MM.1S (cell line): Measurements from ENCODE around the gene TLE5.

ENCODE experiments used
- DNase-seq: peaks from one replicate; pipeline ENCODE4 v3.0.0-alpha.2; 2015
- H2AFZ ChIP-seq: fragments of 300-600 bp; sonication (generic); 2 replicates; pipeline ENCODE4 v1.6.0; 2016; ENCODE audit warnings: antibody characterized with exemption, low read length
- H3F3A ChIP-seq: fragments of 300-600 bp; sonication (generic); 2 replicates; pipeline ENCODE4 v1.6.1; 2016; ENCODE audit warnings: mild to moderate bottlenecking, antibody characterized with exemption, low read length, moderate library complexity, mixed read lengths; ENCODE audit not compliant: insufficient read depth
- H3K27ac ChIP-seq: fragments of 300-600 bp; sonication (generic); 2 replicates; pipeline ENCODE4 v1.5.1; 2016; ENCODE audit warnings: mild to moderate bottlenecking, low read length
- H3K27me3 ChIP-seq: fragments of 300-600 bp; sonication (generic); replicated peaks from 2 replicates; pipeline ENCODE4 v1.6.0; 2016; ENCODE audit warnings: low read length; ENCODE audit not compliant: insufficient read depth
- H3K36me3 ChIP-seq: fragments of 300-600 bp; sonication (generic); replicated peaks from 2 replicates; pipeline ENCODE4 v1.6.1; 2016; ENCODE audit warnings: mild to moderate bottlenecking, low read length, mixed read lengths; ENCODE audit not compliant: insufficient read depth
- H3K4me1 ChIP-seq: fragments of 300-600 bp; sonication (generic); 2 replicates; pipeline ENCODE4 v1.6.1; 2016; ENCODE audit warnings: low read length, mixed read lengths
- H3K4me2 ChIP-seq: fragments of 300-600 bp; sonication (generic); 2 replicates; pipeline ENCODE4 v1.6.0; 2016; ENCODE audit warnings: low read depth, low read length
- H3K4me3 ChIP-seq: fragments of 300-600 bp; sonication (generic); 2 replicates; pipeline ENCODE4 v1.5.1; 2016; ENCODE audit warnings: low read length, mixed read lengths
- H3K79me2 ChIP-seq: fragments of 300-600 bp; sonication (generic); 2 replicates; pipeline ENCODE4 v1.6.1; 2016; ENCODE audit warnings: mixed run types, low read length, mixed read lengths
- H3K9ac ChIP-seq: fragments of 300-600 bp; sonication (generic); 2 replicates; pipeline ENCODE4 v1.6.1; 2016; ENCODE audit warnings: low read length, mixed read lengths
- H3K9me2 ChIP-seq: fragments of 300-600 bp; sonication (generic); replicated peaks from 2 replicates; pipeline ENCODE4 v1.6.1; 2016; ENCODE audit warnings: mild to moderate bottlenecking, low read length, mixed read lengths; ENCODE audit not compliant: insufficient read depth
- H3K9me3 ChIP-seq: fragments of 300-600 bp; sonication (generic); replicated peaks from 2 replicates; pipeline ENCODE4 v1.6.1; 2016; ENCODE audit warnings: mild to moderate bottlenecking, low read length, mixed read lengths; ENCODE audit not compliant: insufficient read depth
- H4K20me1 ChIP-seq: fragments of 300-600 bp; sonication (generic); 2 replicates; pipeline ENCODE4 v1.6.1; 2016; ENCODE audit warnings: mild to moderate bottlenecking, low read length, moderate library complexity, mixed read lengths; ENCODE audit not compliant: insufficient read depth
- EZH2 ChIP-seq: fragments of 300-600 bp; sonication (generic); optimal IDR thresholded peaks from 2 replicates; pipeline ENCODE3; 2017; ENCODE audit warnings: low read depth, mild to moderate bottlenecking, antibody characterized with exemption, low read length, mixed read lengths
- EZH2phosphoT487 ChIP-seq: fragments of 300-600 bp; sonication (generic); IDR thresholded peaks from 2 replicates; pipeline ENCODE4 v1.6.1; 2018; ENCODE audit warnings: antibody characterized with exemption, low read length
- TF ChIP-seq, protein P1 (sequence below): fragments of 300-600 bp; sonication (generic); IDR thresholded peaks from 2 replicates; pipeline ENCODE4 v1.5.1; 2016; ENCODE audit warnings: antibody characterized with exemption, low read length, mixed read lengths

TLE5 gene

DNA sequence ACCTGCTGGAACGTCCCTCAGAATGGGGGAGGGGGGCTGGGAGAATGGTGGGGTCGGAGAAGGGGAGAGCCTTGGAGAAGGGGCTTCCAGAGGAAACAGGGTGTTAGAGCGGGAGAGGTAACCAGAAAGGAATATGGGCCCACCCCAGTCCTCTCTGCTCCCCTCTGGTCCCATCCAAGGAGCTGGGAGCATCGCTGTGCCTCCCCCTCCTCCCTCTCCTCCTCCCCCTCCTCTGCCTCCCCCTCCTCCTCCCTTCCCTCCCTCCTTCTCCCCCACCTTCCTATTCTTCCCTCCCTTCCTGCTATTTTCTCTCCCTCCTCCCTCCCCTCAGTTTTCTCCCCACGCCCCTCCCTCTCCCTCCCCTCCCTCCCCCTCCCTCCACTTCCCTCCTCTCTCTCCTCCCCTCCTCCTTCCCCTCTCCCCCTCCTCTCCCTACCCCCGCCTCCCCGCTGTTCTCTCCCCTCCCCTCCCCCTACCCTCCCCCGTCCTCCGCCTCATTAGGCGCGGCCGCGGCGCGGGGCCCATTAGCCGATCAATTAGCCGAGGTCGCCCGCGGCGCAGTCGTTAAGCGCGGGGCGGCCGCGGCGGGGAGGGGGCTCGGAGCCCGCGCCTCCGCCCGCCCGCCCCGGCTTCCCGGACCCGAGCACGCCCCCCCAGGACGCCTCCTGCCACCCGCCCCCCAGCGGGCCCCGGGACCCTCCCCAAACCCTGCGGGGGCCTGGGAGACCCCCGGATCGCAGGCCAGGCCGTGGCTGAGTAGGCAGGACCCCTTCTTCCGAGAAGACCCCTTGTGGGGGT, 15.4 kb downstream of the TLE5 start:
- TF ChIP-seq EZH2, result no peak
- no peak for TF ChIP-seq EZH2phosphoT487
- TF ChIP-seq, protein P1, sequence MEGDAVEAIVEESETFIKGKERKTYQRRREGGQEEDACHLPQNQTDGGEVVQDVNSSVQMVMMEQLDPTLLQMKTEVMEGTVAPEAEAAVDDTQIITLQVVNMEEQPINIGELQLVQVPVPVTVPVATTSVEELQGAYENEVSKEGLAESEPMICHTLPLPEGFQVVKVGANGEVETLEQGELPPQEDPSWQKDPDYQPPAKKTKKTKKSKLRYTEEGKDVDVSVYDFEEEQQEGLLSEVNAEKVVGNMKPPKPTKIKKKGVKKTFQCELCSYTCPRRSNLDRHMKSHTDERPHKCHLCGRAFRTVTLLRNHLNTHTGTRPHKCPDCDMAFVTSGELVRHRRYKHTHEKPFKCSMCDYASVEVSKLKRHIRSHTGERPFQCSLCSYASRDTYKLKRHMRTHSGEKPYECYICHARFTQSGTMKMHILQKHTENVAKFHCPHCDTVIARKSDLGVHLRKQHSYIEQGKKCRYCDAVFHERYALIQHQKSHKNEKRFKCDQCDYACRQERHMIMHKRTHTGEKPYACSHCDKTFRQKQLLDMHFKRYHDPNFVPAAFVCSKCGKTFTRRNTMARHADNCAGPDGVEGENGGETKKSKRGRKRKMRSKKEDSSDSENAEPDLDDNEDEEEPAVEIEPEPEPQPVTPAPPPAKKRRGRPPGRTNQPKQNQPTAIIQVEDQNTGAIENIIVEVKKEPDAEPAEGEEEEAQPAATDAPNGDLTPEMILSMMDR, result no peak
- no peak overlapping the region for H3K27ac ChIP-seq
- H3K9me2 ChIP-seq, result no peaks in the 10 kb centered on the region
- no peaks in the 10 kb centered on the region for H3K4me1 ChIP-seq
- H2AFZ ChIP-seq, result no peak overlapping the region
- H3K9me3 ChIP-seq, result no peaks in the 10 kb centered on the region
- no peak overlapping the region for H3K4me2 ChIP-seq
- H3K79me2 ChIP-seq, result no peaks in the 10 kb centered on the region
- no peaks in the 10 kb centered on the region for H3K36me3 ChIP-seq
- H3F3A ChIP-seq, result no peaks in the 10 kb centered on the region
- H3K9ac ChIP-seq, result no peak overlapping the region
- H3K27me3 ChIP-seq, result peaks cover 75% of the 10 kb centered on the region
- no peak for DNase-seq
- H3K4me3 ChIP-seq, result no peak overlapping the region
- no peaks in the 10 kb centered on the region for H4K20me1 ChIP-seq

DNA sequence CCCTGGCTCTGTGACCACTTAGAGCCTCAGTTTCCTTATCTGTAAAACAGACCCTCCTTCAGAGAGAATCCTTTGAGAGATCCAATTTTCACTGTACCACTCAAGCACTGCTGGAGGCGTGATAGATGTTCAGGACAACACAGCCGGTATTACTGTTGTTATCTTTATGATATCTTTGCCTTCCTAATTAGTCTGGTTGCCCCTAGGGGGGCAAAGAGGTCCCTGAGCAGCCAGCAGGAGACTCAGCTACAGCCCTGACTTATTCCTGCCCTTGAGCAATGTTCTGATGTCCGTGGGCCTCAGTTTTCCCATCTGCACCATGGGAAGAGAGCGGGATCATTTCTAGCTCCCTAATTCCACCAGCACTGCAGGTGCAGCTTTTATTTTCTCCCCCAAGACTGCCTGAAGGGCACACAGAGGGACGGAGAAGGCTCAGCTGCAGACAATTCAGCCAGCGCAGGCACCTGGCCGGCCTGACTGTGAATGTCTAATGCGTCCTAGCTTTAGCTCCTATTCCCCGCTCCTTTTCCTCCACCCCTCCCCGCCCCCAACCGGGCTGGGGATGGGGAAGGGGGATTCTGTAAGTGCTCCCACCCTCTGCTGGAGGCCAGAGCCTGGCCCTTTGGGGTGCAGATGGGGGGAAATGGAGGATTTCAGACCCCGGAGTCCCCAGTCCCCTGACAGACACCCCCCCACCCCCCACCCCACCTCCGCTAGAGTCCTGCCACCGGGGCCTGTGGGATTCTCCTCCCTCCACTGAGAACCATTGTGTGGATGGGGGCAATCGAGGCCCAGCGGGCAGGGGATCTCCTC, 16.2 kb downstream of the TLE5 start:
- H2AFZ ChIP-seq, result no peak overlapping the region
- no peaks in the 10 kb centered on the region for H3K4me1 ChIP-seq
- TF ChIP-seq EZH2phosphoT487 (no peak), EZH2 (no peak)
- TF ChIP-seq, protein P1, result no peak
- no peak overlapping the region for H3K27ac ChIP-seq
- H3K79me2 ChIP-seq, result no peaks in the 10 kb centered on the region
- H3K27me3 ChIP-seq, result peaks cover 79% of the 10 kb centered on the region
- no peaks in the 10 kb centered on the region for H4K20me1 ChIP-seq
- no peak overlapping the region for H3K4me3 ChIP-seq
- DNase-seq, result no peak
- H3K9me3 ChIP-seq, result no peaks in the 10 kb centered on the region
- no peak overlapping the region for H3K9ac ChIP-seq
- H3F3A ChIP-seq, result no peaks in the 10 kb centered on the region
- H3K9me2 ChIP-seq, result no peaks in the 10 kb centered on the region
- no peak overlapping the region for H3K4me2 ChIP-seq
- no peaks in the 10 kb centered on the region for H3K36me3 ChIP-seq

DNA sequence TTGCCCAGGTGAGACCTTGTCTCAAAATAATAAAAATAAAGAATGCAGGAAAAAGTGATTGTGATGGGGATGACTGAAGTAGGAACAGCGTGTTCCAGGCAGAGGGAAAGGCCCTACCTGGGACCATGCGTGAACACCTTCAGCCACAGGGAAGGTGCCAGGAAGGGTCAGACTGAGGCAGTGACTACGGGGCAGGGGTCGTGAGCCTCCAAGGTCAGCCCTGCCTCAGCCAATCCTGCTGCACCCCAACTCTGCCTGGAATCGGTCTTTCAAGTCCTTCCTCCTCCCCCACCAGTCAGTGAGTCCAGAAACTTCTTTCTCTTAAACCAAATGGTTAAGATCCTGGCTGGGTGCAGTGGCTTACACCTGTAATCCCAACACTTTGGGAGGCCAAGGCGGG, 17.1 kb downstream of the TLE5 start:
- H3K4me2 ChIP-seq, result no peak overlapping the region
- no peak for DNase-seq
- no peaks in the 10 kb centered on the region for H3K9me3 ChIP-seq
- H3F3A ChIP-seq, result no peaks in the 10 kb centered on the region
- H3K27ac ChIP-seq, result no peak overlapping the region
- H3K79me2 ChIP-seq, result no peaks in the 10 kb centered on the region
- no peaks in the 10 kb centered on the region for H3K4me1 ChIP-seq
- TF ChIP-seq EZH2phosphoT487, result no peak
- TF ChIP-seq EZH2, result no peak
- TF ChIP-seq, protein P1, result no peak
- H3K27me3 ChIP-seq, result peaks cover 79% of the 10 kb centered on the region
- no peaks in the 10 kb centered on the region for H3K36me3 ChIP-seq
- no peaks in the 10 kb centered on the region for H3K9me2 ChIP-seq
- H3K4me3 ChIP-seq, result no peak overlapping the region
- H4K20me1 ChIP-seq, result no peaks in the 10 kb centered on the region
- no peak overlapping the region for H2AFZ ChIP-seq
- H3K9ac ChIP-seq, result no peak overlapping the region
